SU-DHL-6 (cell line): Measurements from ENCODE around the gene CANT1.

Source experiments
- H2AFZ ChIP-seq: fragments of 200-600 bp; sonication (generic); 2 replicates; pipeline ENCODE4 v1.6.1; 2014; ENCODE audit warnings: low read depth, mild to moderate bottlenecking, moderate library complexity, mixed read lengths, antibody characterized with exemption, low read length; ENCODE audit not compliant: severe bottlenecking
- H3F3A ChIP-seq: fragments of 200-600 bp; shearing (Covaris generic); 2 replicates; pipeline ENCODE4 v1.6.0; 2016; ENCODE audit warnings: antibody characterized with exemption, mild to moderate bottlenecking; ENCODE audit not compliant: insufficient read depth
- H3K27ac ChIP-seq: fragments of 200-600 bp; sonication (generic); 2 replicates; pipeline ENCODE4 v1.5.1; 2016; ENCODE audit warnings: low read depth, mild to moderate bottlenecking, low read length, moderate library complexity, mixed read lengths
- H3K27me3 ChIP-seq: fragments of 200-600 bp; sonication (generic), shearing (Covaris generic); 2 replicates; pipeline ENCODE4 v1.6.0; 2014; ENCODE audit warnings: mild to moderate bottlenecking, low read length
- H3K36me3 ChIP-seq: fragments of 200-600 bp; sonication (generic); 2 replicates; pipeline ENCODE4 v1.6.1; 2014; ENCODE audit warnings: mild to moderate bottlenecking, low read length, mixed read lengths
- H3K4me2 ChIP-seq: fragments of 300-600, 200-600 bp; shearing (Covaris generic), sonication (generic); 2 replicates; pipeline ENCODE4 v1.6.0; 2014; ENCODE audit warnings: low read length, low read depth, mild to moderate bottlenecking; ENCODE audit not compliant: poor library complexity, severe bottlenecking
- H3K4me3 ChIP-seq: fragments of 200-600 bp; sonication (generic); 2 replicates; pipeline ENCODE4 v1.5.1; 2014; ENCODE audit warnings: antibody characterized with exemption, low read length, mild to moderate bottlenecking, mixed read lengths; ENCODE audit not compliant: insufficient read depth, poor library complexity, severe bottlenecking
- H3K79me2 ChIP-seq: fragments of 200-600 bp; sonication (generic); 2 replicates; pipeline ENCODE4 v1.6.1; 2014; ENCODE audit warnings: mild to moderate bottlenecking, low read length, moderate library complexity; ENCODE audit not compliant: insufficient read depth
- H3K9ac ChIP-seq: fragments of 200-600 bp; sonication (generic); 2 replicates; pipeline ENCODE4 v1.7.0; 2014; ENCODE audit warnings: mild to moderate bottlenecking, low read length
- H3K9me2 ChIP-seq: fragments of 200-600 bp; sonication (generic); replicated peaks from 2 replicates; pipeline ENCODE4 v1.6.1; 2014; ENCODE audit warnings: low read length; ENCODE audit not compliant: insufficient read depth
- H3K9me3 ChIP-seq: fragments of 200-600 bp; sonication (generic); 2 replicates; pipeline ENCODE4 v1.6.1; 2014; ENCODE audit warnings: low read length, mixed read lengths; ENCODE audit not compliant: insufficient read depth
- H4K20me1 ChIP-seq: fragments of 200-600 bp; sonication (generic); 2 replicates; pipeline ENCODE4 v1.6.1; 2014; ENCODE audit warnings: low read depth, mild to moderate bottlenecking, antibody characterized with exemption, low read length, moderate library complexity, mixed read lengths
- EZH2phosphoT487 ChIP-seq: fragments of 200-600 bp; sonication (generic), shearing (Covaris generic); conservative IDR thresholded peaks from 2 replicates; pipeline ENCODE4 v1.6.1; 2018; ENCODE audit warnings: mild to moderate bottlenecking, antibody characterized with exemption, low read length, moderate library complexity, mixed read lengths
- TF ChIP-seq, protein P1 (sequence below): fragments of 200-600 bp; sonication (generic); IDR thresholded peaks from one replicate; pipeline ENCODE4 v1.5.1; 2017; ENCODE audit warnings: antibody characterized with exemption, mild to moderate bottlenecking, low read length, moderate library complexity; ENCODE audit not compliant: insufficient read depth, poor library complexity, severe bottlenecking

Gene CANT1

DNA sequence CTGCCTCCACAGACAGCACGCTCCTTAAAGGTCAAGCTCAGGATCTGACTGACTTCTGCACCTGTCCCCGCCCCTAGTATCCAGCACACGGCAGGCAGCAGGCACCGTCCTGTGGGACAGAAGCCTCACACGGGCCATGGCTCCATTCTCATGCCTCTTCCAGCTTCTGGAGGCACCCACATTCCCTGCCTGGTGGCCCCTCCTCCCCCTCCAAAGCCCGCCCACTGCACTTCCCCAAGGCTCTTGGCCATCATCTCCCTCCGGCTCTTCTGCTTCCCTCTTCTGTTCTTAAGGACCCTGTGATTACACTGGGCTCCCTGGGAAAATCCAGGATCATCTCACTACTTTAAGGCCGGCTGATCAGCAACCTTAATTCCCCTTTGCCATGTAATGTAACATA is 3.5 kb downstream of the CANT1 start:
- no peaks in the 10 kb centered on the region for H3K36me3 ChIP-seq
- no peak overlapping the region for H2AFZ ChIP-seq
- H3K9me2 ChIP-seq = no peaks in the 10 kb centered on the region
- no peak overlapping the region for H3K9ac ChIP-seq
- H3K27me3 ChIP-seq = no peaks in the 10 kb centered on the region
- no peak overlapping the region for H3K27ac ChIP-seq
- H3K4me3 ChIP-seq = no peak overlapping the region
- no peaks in the 10 kb centered on the region for H3F3A ChIP-seq
- no peak for TF ChIP-seq EZH2phosphoT487
- TF ChIP-seq, protein P1, sequence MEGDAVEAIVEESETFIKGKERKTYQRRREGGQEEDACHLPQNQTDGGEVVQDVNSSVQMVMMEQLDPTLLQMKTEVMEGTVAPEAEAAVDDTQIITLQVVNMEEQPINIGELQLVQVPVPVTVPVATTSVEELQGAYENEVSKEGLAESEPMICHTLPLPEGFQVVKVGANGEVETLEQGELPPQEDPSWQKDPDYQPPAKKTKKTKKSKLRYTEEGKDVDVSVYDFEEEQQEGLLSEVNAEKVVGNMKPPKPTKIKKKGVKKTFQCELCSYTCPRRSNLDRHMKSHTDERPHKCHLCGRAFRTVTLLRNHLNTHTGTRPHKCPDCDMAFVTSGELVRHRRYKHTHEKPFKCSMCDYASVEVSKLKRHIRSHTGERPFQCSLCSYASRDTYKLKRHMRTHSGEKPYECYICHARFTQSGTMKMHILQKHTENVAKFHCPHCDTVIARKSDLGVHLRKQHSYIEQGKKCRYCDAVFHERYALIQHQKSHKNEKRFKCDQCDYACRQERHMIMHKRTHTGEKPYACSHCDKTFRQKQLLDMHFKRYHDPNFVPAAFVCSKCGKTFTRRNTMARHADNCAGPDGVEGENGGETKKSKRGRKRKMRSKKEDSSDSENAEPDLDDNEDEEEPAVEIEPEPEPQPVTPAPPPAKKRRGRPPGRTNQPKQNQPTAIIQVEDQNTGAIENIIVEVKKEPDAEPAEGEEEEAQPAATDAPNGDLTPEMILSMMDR = no peak
- H3K9me3 ChIP-seq = no peaks in the 10 kb centered on the region
- peaks cover 63% of the 10 kb centered on the region for H3K79me2 ChIP-seq
- no peak overlapping the region for H3K4me2 ChIP-seq
- no peaks in the 10 kb centered on the region for H4K20me1 ChIP-seq

DNA sequence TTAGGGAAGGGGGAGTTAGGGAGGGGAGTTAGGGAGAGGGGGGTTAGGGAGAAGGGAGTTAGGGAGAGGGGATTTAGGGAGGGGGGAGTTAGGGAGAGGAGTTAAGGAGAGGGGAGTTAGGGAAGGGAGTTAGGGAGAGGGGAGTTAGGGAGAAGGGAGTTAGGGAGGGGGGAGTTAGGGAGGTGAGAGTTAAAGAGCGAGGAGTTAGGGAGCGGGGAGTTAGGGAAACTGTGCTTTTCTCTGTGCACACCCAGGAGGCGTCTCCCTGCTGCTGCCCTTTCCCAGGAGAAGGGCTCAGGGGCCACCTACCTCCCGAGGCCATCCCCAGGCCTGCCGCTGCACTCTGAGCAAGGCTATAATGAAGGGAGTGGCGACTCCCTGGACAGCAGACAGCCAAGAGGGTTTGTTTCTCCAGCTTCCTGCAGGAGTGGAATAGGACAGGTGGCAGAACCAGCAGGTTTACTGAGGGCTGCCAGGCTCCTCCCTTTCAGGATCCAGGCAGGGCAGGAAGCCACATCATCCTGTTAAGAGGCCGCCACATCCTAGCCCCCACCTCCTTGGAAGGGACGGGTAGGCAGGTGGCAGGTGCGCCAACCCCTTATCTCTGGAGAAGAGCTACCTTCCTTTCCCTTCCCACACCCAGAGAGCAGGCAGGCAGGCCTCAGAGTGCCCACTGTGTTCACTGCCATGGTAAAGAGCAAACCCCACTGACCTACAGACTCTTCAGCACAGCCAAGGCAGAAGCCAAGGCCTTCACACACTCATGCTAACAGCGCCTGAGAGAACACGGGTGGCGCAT is 4.3 kb downstream of the CANT1 start:
- no peaks in the 10 kb centered on the region for H3K36me3 ChIP-seq
- peaks cover 63% of the 10 kb centered on the region for H3K79me2 ChIP-seq
- no peak overlapping the region for H3K9ac ChIP-seq
- TF ChIP-seq, protein P1 = no peak
- no peak for TF ChIP-seq EZH2phosphoT487
- H2AFZ ChIP-seq = no peak overlapping the region
- no peaks in the 10 kb centered on the region for H4K20me1 ChIP-seq
- no peaks in the 10 kb centered on the region for H3K9me3 ChIP-seq
- no peak overlapping the region for H3K4me3 ChIP-seq
- H3K27ac ChIP-seq = no peak overlapping the region
- H3K4me2 ChIP-seq = no peak overlapping the region
- no peaks in the 10 kb centered on the region for H3F3A ChIP-seq
- no peaks in the 10 kb centered on the region for H3K9me2 ChIP-seq
- no peaks in the 10 kb centered on the region for H3K27me3 ChIP-seq

DNA sequence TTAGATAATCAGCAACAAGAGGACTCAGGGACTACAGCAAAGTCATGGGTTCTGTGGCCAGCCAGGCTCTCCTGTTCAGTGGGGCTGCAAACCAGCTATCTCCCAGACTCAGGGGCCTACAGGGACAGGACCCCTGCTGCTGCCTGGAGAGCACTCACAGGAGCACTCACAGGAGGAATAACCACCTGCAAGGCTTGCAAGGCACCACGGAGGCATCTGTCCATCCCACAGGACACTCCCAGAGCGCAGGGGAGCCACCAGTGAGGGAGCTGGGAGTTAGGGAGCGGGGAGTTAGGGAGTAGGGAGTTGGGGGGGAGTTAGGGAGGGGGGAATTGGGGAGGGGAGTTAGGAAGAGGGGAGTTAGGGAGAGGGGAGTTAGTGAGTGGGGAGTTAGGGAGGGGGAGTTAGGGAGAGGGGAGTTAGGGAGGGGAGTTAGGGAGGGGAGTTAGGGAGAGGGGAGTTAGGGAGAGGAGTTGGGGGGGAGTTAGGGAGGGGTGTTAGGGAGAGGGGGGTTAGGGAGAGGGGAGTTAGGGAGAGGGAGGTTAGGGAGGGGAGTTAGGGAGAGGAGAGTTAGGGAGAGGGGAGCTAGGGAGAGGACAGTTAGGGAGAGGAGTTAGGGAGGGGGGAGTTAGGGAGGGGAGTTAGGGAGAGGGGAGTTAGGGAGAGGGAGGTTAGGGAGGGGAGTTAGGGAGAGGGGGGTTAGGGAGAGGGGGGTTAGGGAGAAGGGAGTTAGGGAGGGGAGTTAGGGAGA is 5.7 kb downstream of the CANT1 start:
- H4K20me1 ChIP-seq = no peaks in the 10 kb centered on the region
- H3K9me2 ChIP-seq = no peaks in the 10 kb centered on the region
- H3F3A ChIP-seq = no peaks in the 10 kb centered on the region
- H3K27me3 ChIP-seq = no peaks in the 10 kb centered on the region
- H3K27ac ChIP-seq = no peak overlapping the region
- no peak overlapping the region for H3K9ac ChIP-seq
- no peak overlapping the region for H3K4me2 ChIP-seq
- TF ChIP-seq, protein P1 = no peak
- TF ChIP-seq EZH2phosphoT487 = no peak
- H3K9me3 ChIP-seq = no peaks in the 10 kb centered on the region
- peaks cover 63% of the 10 kb centered on the region for H3K79me2 ChIP-seq
- no peak overlapping the region for H3K4me3 ChIP-seq
- H3K36me3 ChIP-seq = no peaks in the 10 kb centered on the region
- no peak overlapping the region for H2AFZ ChIP-seq
